Fibroblast of lung (primary cell): Measurements from ENCODE around the gene CAMTA1.

Source experiments
- EZH2 ChIP-seq: IDR thresholded peaks from 2 replicates; pipeline ENCODE4 v1.5.1; 2012; ENCODE audit warnings: low read length, control low read depth, mild to moderate bottlenecking; ENCODE audit errors: missing control alignments
- TF ChIP-seq, protein P1 (sequence below), 2 donors: IDR thresholded peaks in 1 of 2; conservative IDR thresholded peaks in 1 of 2; 1 replicate in 1 of 2; 2 replicates in 1 of 2; pipeline ENCODE4 v1.5.1; 2011 to 2012; ENCODE audit warnings: low read length in 2 of 2, control low read depth in 1 of 2, inconsistent platforms in 1 of 2, low read depth in 1 of 2, mild to moderate bottlenecking in 1 of 2

DNA sequence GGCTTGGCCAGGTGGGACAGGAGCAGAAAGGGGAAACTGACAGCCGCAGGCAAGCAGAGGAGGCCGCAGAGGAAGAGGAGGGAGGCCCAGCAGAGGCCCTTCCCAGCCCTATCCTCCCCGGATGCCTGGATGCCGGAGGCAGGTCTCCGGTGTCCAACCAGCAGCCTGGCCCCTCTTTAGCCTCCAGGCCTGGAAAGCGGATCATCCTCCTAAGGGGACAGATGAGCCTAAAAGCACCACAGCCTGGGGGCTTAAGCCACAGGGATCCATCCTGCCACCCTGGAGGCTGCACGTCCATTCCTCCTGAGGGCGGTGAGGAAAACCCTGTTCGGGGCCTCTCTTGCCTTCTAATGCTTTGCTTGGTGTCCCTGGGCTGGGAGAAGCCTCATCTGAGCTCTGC, 651.8 kb downstream of the CAMTA1 start:
- TF ChIP-seq, protein P1, sequence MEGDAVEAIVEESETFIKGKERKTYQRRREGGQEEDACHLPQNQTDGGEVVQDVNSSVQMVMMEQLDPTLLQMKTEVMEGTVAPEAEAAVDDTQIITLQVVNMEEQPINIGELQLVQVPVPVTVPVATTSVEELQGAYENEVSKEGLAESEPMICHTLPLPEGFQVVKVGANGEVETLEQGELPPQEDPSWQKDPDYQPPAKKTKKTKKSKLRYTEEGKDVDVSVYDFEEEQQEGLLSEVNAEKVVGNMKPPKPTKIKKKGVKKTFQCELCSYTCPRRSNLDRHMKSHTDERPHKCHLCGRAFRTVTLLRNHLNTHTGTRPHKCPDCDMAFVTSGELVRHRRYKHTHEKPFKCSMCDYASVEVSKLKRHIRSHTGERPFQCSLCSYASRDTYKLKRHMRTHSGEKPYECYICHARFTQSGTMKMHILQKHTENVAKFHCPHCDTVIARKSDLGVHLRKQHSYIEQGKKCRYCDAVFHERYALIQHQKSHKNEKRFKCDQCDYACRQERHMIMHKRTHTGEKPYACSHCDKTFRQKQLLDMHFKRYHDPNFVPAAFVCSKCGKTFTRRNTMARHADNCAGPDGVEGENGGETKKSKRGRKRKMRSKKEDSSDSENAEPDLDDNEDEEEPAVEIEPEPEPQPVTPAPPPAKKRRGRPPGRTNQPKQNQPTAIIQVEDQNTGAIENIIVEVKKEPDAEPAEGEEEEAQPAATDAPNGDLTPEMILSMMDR (conservative IDR thresholded peaks at IDR 0.05 in 1 of 2, IDR thresholded peaks at IDR 0.05 in 1 of 2; ENCODE audit: low read depth in 1 of 2, low read length in 2 of 2) = no peak
- TF ChIP-seq EZH2 = no peak
